Vagina (tissue), 2 donors: ENCODE measurements around the gene DDB1. TPM values are rescaled to one million over a fixed set of nuclear protein-coding genes. Genes with fewer than 3 reads are reported as not detected.

ENCODE experiments used
- DNase-seq, 2 donors: peaks; one replicate each; pipeline ENCODE4 v3.0.0-alpha.2; 2017; ENCODE audit errors: extremely low spot score in 2 of 2
- H3K27ac ChIP-seq: fragments of 200-600 bp; sonication (generic); one replicate; pipeline ENCODE4 v1.5.1; 2019
- H3K27me3 ChIP-seq: fragments of 200-600 bp; sonication (generic); one replicate; pipeline ENCODE4 v1.5.1; 2019
- H3K36me3 ChIP-seq, 2 donors: fragments of 200-600 bp; sonication (generic); one replicate each; pipeline ENCODE4 v1.5.1; 2017 to 2019
- H3K4me1 ChIP-seq: fragments of 200-600 bp; sonication (generic); one replicate; pipeline ENCODE4 v1.5.1; 2019
- H3K4me3 ChIP-seq, 2 donors: fragments of 200-600 bp; sonication (generic); 1 replicate in 1 of 2; 2 replicates in 1 of 2; pipeline ENCODE4 v1.5.1; 2016 to 2019
- H3K9me3 ChIP-seq: fragments of 200-600 bp; sonication (generic); one replicate; pipeline ENCODE4 v1.5.1; 2019
- POLR2A ChIP-seq, 2 donors: fragments of 450-650 bp; IDR thresholded peaks; one replicate each; pipeline ENCODE4 v1.6.1; 2017; ENCODE audit warnings: antibody characterized with exemption in 2 of 2, mild to moderate bottlenecking in 2 of 2, moderate library complexity in 2 of 2
- POLR2AphosphoS5 ChIP-seq, 2 donors: sonication (generic); formaldehyde crosslinking; IDR thresholded peaks; one replicate each; pipeline ENCODE4 v1.9.0; 2017; ENCODE audit warnings: antibody characterized with exemption in 2 of 2, mild to moderate bottlenecking in 2 of 2, low read depth in 1 of 2; ENCODE audit not compliant: insufficient read depth in 1 of 2
- intact Hi-C: fragments of 100-400 bp; cut with DNase I; formaldehyde crosslinking; loops from one replicate; pipeline ENCODE4 v1.15.1; 2023
- total RNA-seq: library from RNA; depleted of rRNA; stranded (reverse); fragments of >200 nt; gene quantifications from one replicate; pipeline ENCODE4 v1.2.3, GENCODE V29; 2016
- TF ChIP-seq, protein P1 (sequence below), 3 experiments: fragments of 450-650 bp in 2 of 3; fragments of 200-600 bp in 1 of 3; sonication (generic) in 1 of 3; IDR thresholded peaks; one replicate each; pipeline ENCODE4 v1.5.1; 2017 to 2019; ENCODE audit warnings: antibody characterized with exemption in 3 of 3, mild to moderate bottlenecking in 2 of 3, moderate library complexity in 2 of 3

Gene DDB1
- total RNA-seq, 1 donor from 2014 or later, result 132 TPM

DNA sequence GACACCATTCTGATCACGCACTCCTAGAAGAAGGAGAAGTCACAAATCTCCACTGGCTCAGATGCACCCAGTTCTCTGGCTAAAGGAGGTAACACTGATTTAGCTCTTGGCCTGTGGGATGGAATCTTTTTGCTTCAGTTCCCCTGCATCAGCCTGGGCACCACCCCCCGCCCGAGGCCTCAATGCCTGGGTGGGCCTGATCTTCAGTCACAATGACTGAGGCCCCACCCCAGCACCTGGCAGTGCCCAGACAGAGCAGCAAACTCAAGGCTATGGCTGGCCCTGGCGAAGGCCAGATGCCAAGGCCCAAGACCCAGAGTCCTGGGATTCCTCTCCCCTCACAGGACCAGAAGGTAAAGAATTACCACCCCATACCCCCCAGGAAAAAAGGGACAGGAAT is 23.8 kb upstream of the DDB1 start:
- Histone ChIP-seq H3K36me3 (peaks cover 0 to 28% of the 10 kb centered on the region in 2 donors), H3K27ac (no peak overlapping the region), H3K27me3 (no peaks in the 10 kb centered on the region), H3K9me3 (no peaks in the 10 kb centered on the region), H3K4me3 (no peak overlapping the region), H3K4me1 (peaks cover 29% of the 10 kb centered on the region)
- intact Hi-C loops, result no loop called here
- TF ChIP-seq, protein P1, sequence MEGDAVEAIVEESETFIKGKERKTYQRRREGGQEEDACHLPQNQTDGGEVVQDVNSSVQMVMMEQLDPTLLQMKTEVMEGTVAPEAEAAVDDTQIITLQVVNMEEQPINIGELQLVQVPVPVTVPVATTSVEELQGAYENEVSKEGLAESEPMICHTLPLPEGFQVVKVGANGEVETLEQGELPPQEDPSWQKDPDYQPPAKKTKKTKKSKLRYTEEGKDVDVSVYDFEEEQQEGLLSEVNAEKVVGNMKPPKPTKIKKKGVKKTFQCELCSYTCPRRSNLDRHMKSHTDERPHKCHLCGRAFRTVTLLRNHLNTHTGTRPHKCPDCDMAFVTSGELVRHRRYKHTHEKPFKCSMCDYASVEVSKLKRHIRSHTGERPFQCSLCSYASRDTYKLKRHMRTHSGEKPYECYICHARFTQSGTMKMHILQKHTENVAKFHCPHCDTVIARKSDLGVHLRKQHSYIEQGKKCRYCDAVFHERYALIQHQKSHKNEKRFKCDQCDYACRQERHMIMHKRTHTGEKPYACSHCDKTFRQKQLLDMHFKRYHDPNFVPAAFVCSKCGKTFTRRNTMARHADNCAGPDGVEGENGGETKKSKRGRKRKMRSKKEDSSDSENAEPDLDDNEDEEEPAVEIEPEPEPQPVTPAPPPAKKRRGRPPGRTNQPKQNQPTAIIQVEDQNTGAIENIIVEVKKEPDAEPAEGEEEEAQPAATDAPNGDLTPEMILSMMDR (IDR thresholded peaks at IDR 0.05), result no peak
- TF ChIP-seq POLR2AphosphoS5 (IDR thresholded peaks at IDR 0.05; ENCODE audit: insufficient read depth in 1 of 2, low read depth in 1 of 2), result no peak
- no peak for TF ChIP-seq POLR2A (IDR thresholded peaks at IDR 0.05)
- DNase-seq, result no peak

DNA sequence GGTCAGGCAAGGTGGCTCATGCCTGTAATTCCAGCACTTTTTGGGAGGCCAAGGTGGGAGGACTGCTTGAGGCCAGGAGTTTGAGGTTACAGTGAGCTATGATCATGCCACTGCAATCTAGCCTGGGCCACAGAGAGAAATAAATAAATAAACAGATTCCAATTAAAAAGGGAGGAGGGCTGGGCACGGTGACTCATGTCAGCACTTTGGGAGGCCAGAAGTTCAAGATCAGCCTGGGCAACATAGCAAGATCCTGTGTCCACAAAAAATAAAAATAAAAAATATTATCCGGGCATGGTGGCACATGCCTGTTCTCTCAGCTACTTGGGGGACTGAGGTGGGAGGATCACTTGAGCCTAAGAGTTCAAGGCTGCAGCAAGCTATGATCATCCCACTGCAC is 21.3 kb upstream of the DDB1 start:
- TF ChIP-seq POLR2AphosphoS5 (IDR thresholded peaks at IDR 0.05; ENCODE audit: insufficient read depth in 1 of 2, low read depth in 1 of 2) (no peak), POLR2A (IDR thresholded peaks at IDR 0.05) (no peak)
- TF ChIP-seq, protein P1 (IDR thresholded peaks at IDR 0.05), result no peak
- intact Hi-C loops, result no loop called here
- H3K27ac ChIP-seq, result no peak overlapping the region
- no peaks in the 10 kb centered on the region for H3K9me3 ChIP-seq
- H3K36me3 ChIP-seq, result peaks cover 0 to 48% of the 10 kb centered on the region in 2 donors
- no peak overlapping the region for H3K4me3 ChIP-seq
- H3K27me3 ChIP-seq, result no peaks in the 10 kb centered on the region
- no peak for DNase-seq
- peaks cover 7% of the 10 kb centered on the region for H3K4me1 ChIP-seq

DNA sequence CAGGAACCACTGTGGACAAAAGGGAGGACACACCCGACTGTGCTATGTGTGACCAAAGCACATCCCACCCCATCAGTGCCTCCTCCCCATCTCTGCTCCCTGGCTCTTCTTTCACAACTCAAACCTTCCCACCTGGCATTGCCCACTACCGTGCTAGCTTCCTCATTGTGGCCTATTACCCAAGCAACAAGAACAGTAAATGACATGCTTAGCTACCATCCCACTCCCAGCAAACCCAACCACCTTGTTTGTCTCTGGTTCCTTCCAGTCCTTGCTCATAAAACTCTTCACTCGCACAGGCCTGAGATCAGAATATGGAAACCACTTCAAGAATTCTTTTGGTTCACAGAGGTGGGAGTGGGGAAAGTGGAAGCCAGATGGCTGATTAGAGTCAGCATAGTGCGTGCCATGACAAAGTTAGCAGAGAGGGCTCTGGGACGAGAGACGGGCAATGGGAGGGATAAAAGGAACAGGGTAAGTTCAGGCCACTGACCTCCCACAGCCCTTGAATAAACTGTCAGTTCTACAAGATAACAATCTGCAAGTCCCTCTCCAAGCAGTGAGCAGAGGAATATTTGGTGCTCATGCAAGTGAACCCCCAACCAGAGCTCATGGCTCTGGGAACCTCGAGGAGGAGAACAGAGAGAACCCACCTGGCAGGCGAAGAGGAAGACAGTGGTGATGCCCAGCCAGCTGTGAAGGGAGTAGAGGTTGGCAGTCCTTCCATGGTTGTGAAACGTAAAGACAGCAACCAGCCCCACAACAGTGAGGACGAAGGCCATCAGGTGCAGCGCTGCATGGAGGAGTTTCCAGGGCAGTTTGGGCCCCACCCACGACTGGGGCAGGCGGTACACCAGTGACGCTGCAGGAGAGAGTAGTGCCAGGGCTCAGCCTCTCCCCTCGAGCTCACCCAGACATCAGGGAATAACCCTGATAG is 20.5 kb upstream of the DDB1 start:
- intact Hi-C loops, result no loop called here
- TF ChIP-seq POLR2AphosphoS5 (IDR thresholded peaks at IDR 0.05; ENCODE audit: insufficient read depth in 1 of 2, low read depth in 1 of 2) (no peak), POLR2A (IDR thresholded peaks at IDR 0.05) (no peak)
- TF ChIP-seq, protein P1 (IDR thresholded peaks at IDR 0.05), result no peak
- Histone ChIP-seq H3K9me3 (no peaks in the 10 kb centered on the region), H3K36me3 (peaks cover 0 to 54% of the 10 kb centered on the region in 2 donors), H3K4me1 (no peaks in the 10 kb centered on the region), H3K27ac (no peak overlapping the region), H3K4me3 (no peak overlapping the region), H3K27me3 (no peaks in the 10 kb centered on the region)
- no peak for DNase-seq

DNA sequence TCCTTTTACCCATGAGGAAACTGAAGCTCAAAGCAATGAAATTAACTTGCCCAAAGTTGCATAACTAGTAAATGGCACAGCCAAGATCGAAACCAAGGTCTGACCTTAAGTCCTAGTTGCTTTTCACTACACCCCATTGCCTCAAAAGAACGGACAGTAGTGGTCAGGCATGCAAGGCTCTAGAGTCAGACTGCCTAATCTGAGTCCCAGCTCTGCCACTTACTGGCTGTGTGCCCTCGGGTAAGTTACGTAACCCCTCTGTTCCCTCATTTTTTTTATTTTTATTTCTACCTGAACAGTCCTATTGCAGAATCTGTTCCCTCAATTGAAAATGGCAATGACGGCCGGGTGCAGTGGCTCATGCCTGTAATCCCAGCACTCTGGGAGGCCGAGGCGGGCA is 19.1 kb upstream of the DDB1 start:
- no peak overlapping the region for H3K27ac ChIP-seq
- TF ChIP-seq POLR2A (IDR thresholded peaks at IDR 0.05) (no peak), POLR2AphosphoS5 (IDR thresholded peaks at IDR 0.05; ENCODE audit: insufficient read depth in 1 of 2, low read depth in 1 of 2) (no peak)
- TF ChIP-seq, protein P1 (IDR thresholded peaks at IDR 0.05), result no peak
- DNase-seq, result no peak
- H3K4me3 ChIP-seq, result no peak overlapping the region
- no peaks in the 10 kb centered on the region for H3K9me3 ChIP-seq
- H3K27me3 ChIP-seq, result no peaks in the 10 kb centered on the region
- H3K4me1 ChIP-seq, result no peaks in the 10 kb centered on the region
- H3K36me3 ChIP-seq, result peaks cover 0 to 55% of the 10 kb centered on the region in 2 donors
- intact Hi-C loops, result no loop called here

DNA sequence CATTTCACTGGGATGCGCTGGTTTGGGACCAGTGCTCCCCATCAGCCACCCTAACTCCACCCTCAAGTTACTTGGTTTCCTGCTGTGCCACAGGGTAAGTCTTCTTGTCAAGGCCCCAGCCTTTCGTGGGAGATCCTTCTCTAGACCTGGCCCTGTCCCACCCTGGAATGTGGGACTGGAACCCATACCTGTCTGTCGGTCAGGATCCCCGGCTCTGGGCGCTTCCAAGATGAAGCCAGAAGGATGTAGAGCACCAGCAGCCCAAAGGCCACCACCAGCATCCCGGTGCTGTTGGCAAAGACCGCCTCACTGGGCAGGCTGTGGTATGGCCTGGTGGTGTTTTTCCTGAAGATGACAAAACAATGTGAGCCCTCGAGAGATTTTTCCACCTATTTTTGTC is 17.9 kb upstream of the DDB1 start:
- intact Hi-C loops, result no loop called here
- Histone ChIP-seq H3K27me3 (no peaks in the 10 kb centered on the region), H3K9me3 (no peaks in the 10 kb centered on the region), H3K4me1 (no peaks in the 10 kb centered on the region), H3K27ac (no peak overlapping the region), H3K36me3 (peaks cover 0 to 55% of the 10 kb centered on the region in 2 donors), H3K4me3 (no peak overlapping the region)
- no peak for DNase-seq
- TF ChIP-seq, protein P1 (IDR thresholded peaks at IDR 0.05), result no peak
- no peak for TF ChIP-seq POLR2AphosphoS5 (IDR thresholded peaks at IDR 0.05; ENCODE audit: insufficient read depth in 1 of 2, low read depth in 1 of 2)
- no peak for TF ChIP-seq POLR2A (IDR thresholded peaks at IDR 0.05)
